Fibroblast of peridontal ligament (primary cell): ENCODE results near the gene ATAD5.
"Not testable (repeated sequence)": the region's sequence is repeated elsewhere in the genome, so short reads cannot be mapped to it uniquely, and the experiment has no call there.

Source experiments
- DNase-seq: peaks from one replicate; pipeline ENCODE4 v3.0.0-alpha.2; 2010; ENCODE audit errors: extremely low read depth

The ATAD5 gene

GRCh38 chr17:30915833-30916611 lies 84.3 kb downstream of the ATAD5 start:
- no peak for DNase-seq

GRCh38 chr17:30917050-30917449 lies 85.3 kb downstream of the ATAD5 start:
- no peak for DNase-seq

- no peak for DNase-seq
Measured at GRCh38 chr17:30920282-30920681, 88.5 kb downstream of the ATAD5 start.

- DNase-seq: no peak
Measured at GRCh38 chr17:30920683-30921543, 89.1 kb downstream of the ATAD5 start.

GRCh38 chr17:30921544-30922196 lies 89.9 kb downstream of the ATAD5 start, which contains the start of gene ADAP2:
ADAP2 (plus strand) TSS chr17:30921945; CDS start chr17:30922015, 70 bp downstream.
- DNase-seq: no peak

- no peak for DNase-seq
Measured at GRCh38 chr17:30922235-30923030, 90.7 kb downstream of the ATAD5 start.

- no peak for DNase-seq
Measured at GRCh38 chr17:30924341-30924740, 92.6 kb downstream of the ATAD5 start.

GRCh38 chr17:30926516-30926915 lies 94.8 kb downstream of the ATAD5 start:
- DNase-seq: no peak

GRCh38 chr17:30927756-30928155 lies 96.0 kb downstream of the ATAD5 start:
- DNase-seq: no peak

GRCh38 chr17:30928584-30928983 lies 96.8 kb downstream of the ATAD5 start:
- no peak for DNase-seq

GRCh38 chr17:30929081-30929633 lies 97.4 kb downstream of the ATAD5 start:
- DNase-seq: no peak

- DNase-seq: not testable (repeated sequence)
Measured at GRCh38 chr17:30929861-30930260, 98.1 kb downstream of the ATAD5 start.

GRCh38 chr17:30930495-30930894 lies 98.7 kb downstream of the ATAD5 start:
- no peak for DNase-seq

GRCh38 chr17:30931582-30931981 lies 99.8 kb downstream of the ATAD5 start:
- DNase-seq: not testable (repeated sequence)

GRCh38 chr17:30933966-30934365 lies 102.2 kb downstream of the ATAD5 start:
- DNase-seq: no peak

- no peak for DNase-seq
Measured at GRCh38 chr17:30939051-30939689, 107.4 kb downstream of the ATAD5 start.

GRCh38 chr17:30942308-30943079 lies 110.7 kb downstream of the ATAD5 start:
- peak; percentile 47 for DNase-seq
